ENCODE measurements around the gene LGALS8.

DNA sequence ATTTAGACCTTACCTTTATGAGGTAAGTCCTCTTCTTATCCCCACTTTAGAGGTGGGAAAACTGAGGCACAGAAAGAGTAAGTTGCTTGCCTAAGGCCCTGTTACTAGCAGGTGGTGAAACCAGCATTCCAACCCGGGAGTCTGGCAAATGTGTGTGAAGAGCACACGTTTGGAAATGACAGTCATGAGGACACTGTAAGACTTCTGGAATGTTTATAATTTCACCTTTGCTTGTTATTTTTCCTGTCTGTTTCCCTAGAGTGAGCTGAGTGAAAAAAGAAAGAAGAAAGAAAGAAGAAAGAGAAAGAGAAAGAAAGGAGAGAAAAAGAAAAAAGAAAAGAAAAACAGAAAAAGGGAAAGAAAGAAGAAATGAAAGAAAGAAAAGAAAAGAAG is 21.2 kb upstream of the LGALS8 start:
- TF ChIP-seq, protein P1, sequence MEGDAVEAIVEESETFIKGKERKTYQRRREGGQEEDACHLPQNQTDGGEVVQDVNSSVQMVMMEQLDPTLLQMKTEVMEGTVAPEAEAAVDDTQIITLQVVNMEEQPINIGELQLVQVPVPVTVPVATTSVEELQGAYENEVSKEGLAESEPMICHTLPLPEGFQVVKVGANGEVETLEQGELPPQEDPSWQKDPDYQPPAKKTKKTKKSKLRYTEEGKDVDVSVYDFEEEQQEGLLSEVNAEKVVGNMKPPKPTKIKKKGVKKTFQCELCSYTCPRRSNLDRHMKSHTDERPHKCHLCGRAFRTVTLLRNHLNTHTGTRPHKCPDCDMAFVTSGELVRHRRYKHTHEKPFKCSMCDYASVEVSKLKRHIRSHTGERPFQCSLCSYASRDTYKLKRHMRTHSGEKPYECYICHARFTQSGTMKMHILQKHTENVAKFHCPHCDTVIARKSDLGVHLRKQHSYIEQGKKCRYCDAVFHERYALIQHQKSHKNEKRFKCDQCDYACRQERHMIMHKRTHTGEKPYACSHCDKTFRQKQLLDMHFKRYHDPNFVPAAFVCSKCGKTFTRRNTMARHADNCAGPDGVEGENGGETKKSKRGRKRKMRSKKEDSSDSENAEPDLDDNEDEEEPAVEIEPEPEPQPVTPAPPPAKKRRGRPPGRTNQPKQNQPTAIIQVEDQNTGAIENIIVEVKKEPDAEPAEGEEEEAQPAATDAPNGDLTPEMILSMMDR (conservative IDR thresholded peaks at IDR 0.05), result no peak
- no peak for TF ChIP-seq ZFX (IDR thresholded peaks at IDR 0.05)
